Suprapubic skin (tissue), 3 donors: ENCODE results near the gene CBLIF.

Experiments used
- CTCF ChIP-seq, 2 donors: fragments of 200-600 bp in 1 of 2; fragments of 450-650 bp in 1 of 2; sonication (generic) in 1 of 2; IDR thresholded peaks; one replicate each; pipeline ENCODE4 v1.5.1; 2016 to 2019; ENCODE audit warnings: antibody characterized with exemption in 2 of 2, mild to moderate bottlenecking in 1 of 2, moderate library complexity in 1 of 2
- EP300 ChIP-seq: sonication (generic); formaldehyde crosslinking; IDR thresholded peaks from one replicate; pipeline ENCODE4 v1.6.1; 2017; ENCODE audit warnings: antibody characterized with exemption
- POLR2A ChIP-seq, 2 donors: fragments of 450-650 bp; IDR thresholded peaks; one replicate each; pipeline ENCODE4 v1.6.1; 2017; ENCODE audit warnings: antibody characterized with exemption in 2 of 2, mild to moderate bottlenecking in 2 of 2, moderate library complexity in 2 of 2

DNA sequence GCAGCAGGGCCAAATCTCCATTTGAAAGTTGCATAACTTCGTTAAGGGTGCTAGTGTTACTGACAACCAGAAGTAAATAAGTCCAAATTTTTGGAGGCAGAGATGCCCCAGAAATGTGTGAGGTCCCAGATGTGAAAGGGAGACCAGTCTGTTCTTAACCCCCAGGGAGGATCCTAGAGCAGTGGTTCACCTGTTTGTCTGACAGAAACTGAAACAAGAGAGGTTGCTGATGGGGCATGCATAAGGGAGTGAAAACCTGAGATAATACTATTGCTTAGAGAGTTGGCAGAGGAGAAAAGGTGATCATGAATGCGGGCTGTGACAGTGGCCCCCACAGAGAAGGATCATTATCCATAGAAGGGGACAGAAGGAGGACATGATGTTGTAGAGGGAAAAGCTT is 3.8 kb downstream of the CBLIF start:
- TF ChIP-seq CTCF (IDR thresholded peaks at IDR 0.05) (no peak), POLR2A (IDR thresholded peaks at IDR 0.05) (no peak), EP300 (no peak)
